Neural crest cell (in vitro differentiated cells): Measurements from ENCODE around the gene INPP5B. TPM values are rescaled to one million over a fixed set of nuclear protein-coding genes. Genes with fewer than 3 reads are reported as not detected.

Experiments
- DNase-seq: peaks from one replicate; pipeline ENCODE4 v3.0.0; 2021; ENCODE audit warnings: low read depth, mixed read lengths, low spot score
- H3K27ac Mint-ChIP-seq: one replicate; pipeline ENCODE4 v1.8.0; 2021; ENCODE audit warnings: mild to moderate bottlenecking, mixed read lengths; ENCODE audit not compliant: unreplicated experiment
- H3K27me3 Mint-ChIP-seq: 2 replicates; pipeline ENCODE4 v1.8.0; 2021; ENCODE audit warnings: low read depth, mild to moderate bottlenecking, mixed read lengths
- H3K36me3 Mint-ChIP-seq: 2 replicates; pipeline ENCODE4 v1.8.0; 2021; ENCODE audit warnings: low read depth, mild to moderate bottlenecking, mixed read lengths
- H3K4me1 Mint-ChIP-seq: 2 replicates; pipeline ENCODE4 v1.8.0; 2021; ENCODE audit warnings: mixed read lengths
- H3K4me3 Mint-ChIP-seq: one replicate; pipeline ENCODE4 v1.8.0; 2021; ENCODE audit warnings: mild to moderate bottlenecking, mixed read lengths
- H3K9me3 Mint-ChIP-seq: 2 replicates; pipeline ENCODE4 v1.8.0; 2021; ENCODE audit warnings: mixed read lengths
- CTCF ChIP-seq: fragments of 200-600 bp; sonication (generic); conservative IDR thresholded peaks from 2 replicates; pipeline ENCODE4 v1.5.0; 2021; ENCODE audit warnings: antibody characterized with exemption, mild to moderate bottlenecking
- total RNA-seq: library from RNA; stranded (reverse); gene quantifications from 2 replicates; pipeline ENCODE4 v1.2.1, GENCODE V29; 2021

INPP5B gene
- total RNA-seq, 1 donor from 2014 or later = 19.1 TPM

- Mint-ChIP-seq H3K4me3 (peak overlapping the region; percentile 96), H3K9me3 (no peaks in the 10 kb centered on the region), H3K36me3 (peaks cover 2% of the 10 kb centered on the region), H3K27me3 (no peaks in the 10 kb centered on the region), H3K27ac (peak overlapping the region; percentile 96), H3K4me1 (peaks cover 17% of the 10 kb centered on the region)
- TF ChIP-seq CTCF = no peak
- no peak for DNase-seq
Observed at GRCh38 chr1:37858931-37859506, 87.8 kb downstream of the INPP5B start.

GRCh38 chr1:37854406-37854805, 92.4 kb downstream of the INPP5B start:
- peaks cover 3% of the 10 kb centered on the region for H3K36me3 Mint-ChIP-seq
- no peak for TF ChIP-seq CTCF
- H3K4me3 Mint-ChIP-seq = no peak overlapping the region
- no peaks in the 10 kb centered on the region for H3K27me3 Mint-ChIP-seq
- DNase-seq = no peak
- H3K27ac Mint-ChIP-seq = no peak overlapping the region
- peaks cover 13% of the 10 kb centered on the region for H3K4me1 Mint-ChIP-seq
- no peaks in the 10 kb centered on the region for H3K9me3 Mint-ChIP-seq

- no peak for DNase-seq
- Mint-ChIP-seq H3K27ac (no peak overlapping the region), H3K36me3 (peaks cover 3% of the 10 kb centered on the region), H3K9me3 (no peaks in the 10 kb centered on the region), H3K4me3 (no peak overlapping the region), H3K27me3 (no peaks in the 10 kb centered on the region), H3K4me1 (peaks cover 6% of the 10 kb centered on the region)
- no peak for TF ChIP-seq CTCF
Observed at GRCh38 chr1:37853157-37853556, 93.7 kb downstream of the INPP5B start.

- Mint-ChIP-seq H3K27me3 (no peaks in the 10 kb centered on the region), H3K4me1 (peaks cover 4% of the 10 kb centered on the region), H3K27ac (no peak overlapping the region), H3K9me3 (no peaks in the 10 kb centered on the region), H3K36me3 (peaks cover 3% of the 10 kb centered on the region), H3K4me3 (no peak overlapping the region)
- no peak for DNase-seq
- no peak for TF ChIP-seq CTCF
Observed at GRCh38 chr1:37851782-37852210, 95.1 kb downstream of the INPP5B start.

GRCh38 chr1:37851262-37851661, 95.6 kb downstream of the INPP5B start:
- Mint-ChIP-seq H3K9me3 (no peaks in the 10 kb centered on the region), H3K4me3 (no peak overlapping the region), H3K27ac (no peak overlapping the region), H3K4me1 (peaks cover 4% of the 10 kb centered on the region), H3K36me3 (peaks cover 3% of the 10 kb centered on the region), H3K27me3 (no peaks in the 10 kb centered on the region)
- TF ChIP-seq CTCF = no peak
- DNase-seq = no peak
